Measurements from ENCODE around the gene FZD10.

Gene FZD10

GRCh38 chr12:130154276-130155070, 7.8 kb upstream of the FZD10 start:
- H3K4me3 ChIP-seq (ENCODE audit: low read depth, low read length) = no peak overlapping the region

GRCh38 chr12:130155416-130156073, 6.7 kb upstream of the FZD10 start:
- no peak overlapping the region for H3K4me3 ChIP-seq (ENCODE audit: low read depth, low read length)

GRCh38 chr12:130156652-130157275, 5.5 kb upstream of the FZD10 start:
- no peak overlapping the region for H3K4me3 ChIP-seq (ENCODE audit: low read depth, low read length)

GRCh38 chr12:130157998-130158753, 4.1 kb upstream of the FZD10 start:
- no peak overlapping the region for H3K4me3 ChIP-seq (ENCODE audit: low read depth, low read length)

GRCh38 chr12:130158754-130159059, 3.6 kb upstream of the FZD10 start:
- H3K4me3 ChIP-seq (ENCODE audit: low read depth, low read length) = no peak overlapping the region

- peak overlapping the region; percentile 17 for H3K4me3 ChIP-seq (ENCODE audit: low read depth, low read length)
Observed at GRCh38 chr12:130160306-130160705, 2.0 kb upstream of the FZD10 start.

- peak overlapping the region; percentile 30 for H3K4me3 ChIP-seq (ENCODE audit: low read depth, low read length)
Observed at GRCh38 chr12:130160711-130161231, 1.5 kb upstream of the FZD10 start.

- H3K4me3 ChIP-seq (ENCODE audit: low read depth, low read length) = peak overlapping the region; percentile 30
Observed at GRCh38 chr12:130161261-130162243, 712 bp upstream of the FZD10 start.

- peak overlapping the region; percentile 28 for H3K4me3 ChIP-seq (ENCODE audit: low read depth, low read length)
Observed at GRCh38 chr12:130162745-130163460, 639 bp downstream of the FZD10 start.

- H3K4me3 ChIP-seq (ENCODE audit: low read depth, low read length) = no peak overlapping the region
Observed at GRCh38 chr12:130163461-130164215, 1.4 kb downstream of the FZD10 start.

- H3K4me3 ChIP-seq (ENCODE audit: low read depth, low read length) = no peak overlapping the region
Observed at GRCh38 chr12:130164216-130164542, 1.9 kb downstream of the FZD10 start.

GRCh38 chr12:130164936-130165335, 2.7 kb downstream of the FZD10 start:
- H3K4me3 ChIP-seq (ENCODE audit: low read depth, low read length) = no peak overlapping the region

GRCh38 chr12:130166306-130166705, 4.0 kb downstream of the FZD10 start:
- H3K4me3 ChIP-seq (ENCODE audit: low read depth, low read length) = no peak overlapping the region

GRCh38 chr12:130167537-130167936, 5.3 kb downstream of the FZD10 start:
- H3K4me3 ChIP-seq (ENCODE audit: low read depth, low read length) = no peak overlapping the region

- no peak overlapping the region for H3K4me3 ChIP-seq (ENCODE audit: low read depth, low read length)
Observed at GRCh38 chr12:130169256-130169655, 7.0 kb downstream of the FZD10 start.

- H3K4me3 ChIP-seq (ENCODE audit: low read depth, low read length) = no peak overlapping the region
Observed at GRCh38 chr12:130169924-130170323, 7.7 kb downstream of the FZD10 start.

GRCh38 chr12:130170611-130171010, 8.3 kb downstream of the FZD10 start:
- no peak overlapping the region for H3K4me3 ChIP-seq (ENCODE audit: low read depth, low read length)

GRCh38 chr12:130177635-130178242, 15.5 kb downstream of the FZD10 start:
- H3K4me3 ChIP-seq (ENCODE audit: low read depth, low read length) = no peak overlapping the region
